ENCODE measurements around the gene PPP1R2C.

GRCh38 chrX:42751573-42751972 lies 26.4 kb downstream of the PPP1R2C start:
- no peak for TF ChIP-seq CTCF (IDR thresholded peaks at IDR 0.05; ENCODE audit: low read depth, low read length)
- no peak for TF ChIP-seq EZH2phosphoT487 (IDR thresholded peaks at IDR 0.05; ENCODE audit: low read depth)
